ENCODE results near the gene ROR1. TPM values are rescaled to one million over a fixed set of nuclear protein-coding genes. Genes with fewer than 3 reads are reported as not detected.

ROR1 gene
- total and polyA plus RNA-seq, 10 of the 15 experiments (the other 5 are each of a cell fraction or from before 2014, with no cell fraction given), result 0.02 to 0.08 (median 0.05) TPM; not detected in 6

- TF ChIP-seq E2F8 (IDR thresholded peaks at IDR 0.05; ENCODE audit: low read depth, partially characterized antibody), result no peak
Observed at GRCh38 chr1:64098436-64098835, 324.6 kb downstream of the ROR1 start (continued).

- ChIA-PET POLR2A (no interaction called here), SMC1A (ENCODE audit: uncharacterized antibody, unreplicated experiment) (interaction anchor here (0.5 to 1.3 kb wide), 2 partner anchors 16 to 18 kb away, joined by 3 read pairs; no protein-coding TSS in a partner anchor), CTCF (interaction anchor here (0.9 kb wide), 1 partner anchor 101 kb away, joined by 4 read pairs; no protein-coding TSS in a partner anchor), RAD21 (ENCODE audit: unreplicated experiment) (no interaction called here)
- no peak overlapping the region for H3K27ac ChIP-seq (ENCODE audit: control insufficient read depth, insufficient read depth)
- no peak overlapping the region for H3K4me3 ChIP-seq
- BruUV-seq (replicated peaks), result no TSS peak
- WGBS (ENCODE audit: insufficient coverage, insufficient replicate concordance, low lambda C conversion rate, missing lambda C conversion rate), result 22% methylated on average over 9 of the region's 9 CpGs
- H3K27me3 ChIP-seq (replicated peaks in 1 of 2; ENCODE audit: control insufficient read depth in 2 of 2, insufficient read depth in 2 of 2, low read length in 1 of 2), result no peaks in the 10 kb centered on the region
- no peak overlapping the region for H2AFZ ChIP-seq (ENCODE audit: control insufficient read depth, low read depth, low read length)
- H3K4me1 ChIP-seq (ENCODE audit: control insufficient read depth, insufficient read depth, low read length), result no peaks in the 10 kb centered on the region
- no peaks in the 10 kb centered on the region for H3K36me3 ChIP-seq (ENCODE audit: control insufficient read depth in 2 of 2, insufficient read depth in 2 of 2, low read length in 1 of 2)
- H4K20me1 ChIP-seq (ENCODE audit: control insufficient read depth, insufficient read depth), result no peaks in the 10 kb centered on the region
- ATAC-seq (no peak), DNase-seq (ENCODE audit: low read depth, low spot score) (no peak), FAIRE-seq (no peak)
- no peaks in the 10 kb centered on the region for H3K9me3 ChIP-seq (replicated peaks; ENCODE audit: control insufficient read depth, insufficient read depth, low read length)
- intact Hi-C loops (cut with micrococcal nuclease; ENCODE audit: unreplicated experiment) (no loop called here), in situ Hi-C loops (cut with MboI) (no loop called here)
- no peak overlapping the region for H3K9ac ChIP-seq (ENCODE audit: control insufficient read depth, insufficient read depth, low read length)
- no peaks in the 10 kb centered on the region for H3K79me2 ChIP-seq (ENCODE audit: control insufficient read depth, insufficient read depth, low read length)
- H3K4me2 ChIP-seq (ENCODE audit: control insufficient read depth, insufficient read depth), result no peak overlapping the region
- TF ChIP-seq ZNF622 (IDR thresholded peaks at IDR 0.05) (no peak), PBX3 (IDR thresholded peaks at IDR 0.05; ENCODE audit: insufficient replicate concordance, low read depth, low read length) (no peak)
Observed at GRCh38 chr1:64098846-64099582, 325.2 kb downstream of the ROR1 start.
